NCI-H2029 (cell line): ENCODE results near the gene ZNF805.
"Not testable (repeated sequence)": the region's sequence is repeated elsewhere in the genome, so short reads cannot be mapped to it uniquely, and the experiment has no call there.

Experiments
- DNase-seq: peaks from one replicate; lab custom pipeline; 2025; lab: John Stamatoyannopoulos, UW

The ZNF805 gene

GRCh38 chr19:57240311-57241090 is at the start of gene ZNF805:
Gene ZNF805, plus strand, starts transcription at chr19:57240632. Its CDS starts 260 bp downstream, at chr19:57240892.
- DNase-seq, result peak; percentile 89

- DNase-seq, result peak; percentile 74
These were observed 49.0 kb upstream of the ZNF805 start, which contains the start of gene ZNF264 for GRCh38 chr19:57191141-57192076. Gene ZNF264, plus strand, starts transcription at chr19:57191500. Its CDS starts 414 bp downstream, at chr19:57191914.

GRCh38 chr19:57192077-57192420 is 48.4 kb upstream of the ZNF805 start:
- no peak for DNase-seq

GRCh38 chr19:57192993-57193392 is 47.4 kb upstream of the ZNF805 start:
- DNase-seq, result no peak

- not testable (repeated sequence) for DNase-seq
These were observed 42.6 kb upstream of the ZNF805 start for GRCh38 chr19:57197874-57198273.

- DNase-seq, result no peak
These were observed 38.3 kb upstream of the ZNF805 start for GRCh38 chr19:57202160-57202559.

- no peak for DNase-seq
These were observed 30.1 kb upstream of the ZNF805 start for GRCh38 chr19:57210381-57210780.

GRCh38 chr19:57212109-57212508 is 28.3 kb upstream of the ZNF805 start:
- DNase-seq, result no peak

GRCh38 chr19:57227502-57227901 is 12.9 kb upstream of the ZNF805 start:
- no peak for DNase-seq

GRCh38 chr19:57231686-57232085 is 8.7 kb upstream of the ZNF805 start:
- no peak for DNase-seq

GRCh38 chr19:57233207-57233606 is 7.2 kb upstream of the ZNF805 start:
- no peak for DNase-seq

- DNase-seq, result no peak
These were observed 486 bp upstream of the ZNF805 start for GRCh38 chr19:57239982-57240310.

- no peak for DNase-seq
These were observed 744 bp downstream of the ZNF805 start for GRCh38 chr19:57241176-57241575.

- DNase-seq, result no peak
These were observed 2.4 kb downstream of the ZNF805 start for GRCh38 chr19:57242821-57243220.

GRCh38 chr19:57244513-57244912 is 4.1 kb downstream of the ZNF805 start:
- no peak for DNase-seq

- no peak for DNase-seq
These were observed 4.6 kb downstream of the ZNF805 start for GRCh38 chr19:57245066-57245465.

- DNase-seq, result no peak
These were observed 5.5 kb downstream of the ZNF805 start for GRCh38 chr19:57245959-57246358.

- no peak for DNase-seq
These were observed 8.2 kb downstream of the ZNF805 start for GRCh38 chr19:57248646-57249045.

- DNase-seq, result no peak
These were observed 8.9 kb downstream of the ZNF805 start for GRCh38 chr19:57249329-57249728.

- not testable (repeated sequence) for DNase-seq
These were observed 13.3 kb downstream of the ZNF805 start for GRCh38 chr19:57253767-57254166.

- no peak for DNase-seq
These were observed 21.6 kb downstream of the ZNF805 start for GRCh38 chr19:57262044-57262443.

- no peak for DNase-seq
These were observed 22.9 kb downstream of the ZNF805 start for GRCh38 chr19:57263244-57263741.

GRCh38 chr19:57267291-57267690 is 26.9 kb downstream of the ZNF805 start:
- no peak for DNase-seq
